HG03095 (cell line): Measurements from ENCODE around the gene ZNF490.
A peak's percentile ranks its signal among the peaks of the same experiment; 100 is the strongest.
"Not testable (repeated sequence)": the region's sequence is repeated elsewhere in the genome, so short reads cannot be mapped to it uniquely, and the experiment has no call there.

Source experiments
- ATAC-seq: cut with Tn5 transposase; IDR thresholded peaks from one replicate; pipeline ENCODE4 v1.9.1; 2021; ENCODE audit warnings: moderate library complexity; ENCODE audit not compliant: unreplicated experiment

The ZNF490 gene

GRCh38 chr19:12610540-12611360, at the start of gene ZNF490, which contains the start of gene ZNF791:
Gene ZNF490 (minus strand): TSS chr19:12610813. CDS start chr19:12610680, 133 bp downstream.
Gene ZNF791 (plus strand): TSS chr19:12610920. CDS start chr19:12611080, 160 bp downstream.
- peak; percentile 55 for ATAC-seq

- no peak for ATAC-seq
Observed at GRCh38 chr19:12657966-12658365, 47.4 kb upstream of the ZNF490 start.

GRCh38 chr19:12656899-12657571, 46.4 kb upstream of the ZNF490 start:
- ATAC-seq: no peak

DNA sequence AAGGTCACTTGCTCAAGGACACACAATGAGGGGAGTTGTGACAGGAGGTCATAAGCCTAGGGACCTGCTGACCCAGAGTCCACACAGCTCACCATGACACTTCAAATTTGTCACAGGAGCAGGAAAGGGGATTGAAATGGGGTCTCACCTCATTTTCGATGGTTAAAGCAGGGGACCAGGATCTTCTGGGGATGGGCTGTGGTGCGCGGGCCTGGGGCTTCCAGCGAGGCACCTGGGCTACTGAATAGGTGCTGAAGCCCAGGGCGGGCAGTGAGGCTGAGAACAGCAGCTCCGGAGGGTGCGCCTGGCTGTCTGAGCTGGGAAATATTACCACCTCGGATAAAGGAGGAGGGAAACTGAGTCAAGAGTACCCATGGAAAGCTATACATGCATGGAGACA, 44.9 kb upstream of the ZNF490 start:
- no peak for ATAC-seq

DNA sequence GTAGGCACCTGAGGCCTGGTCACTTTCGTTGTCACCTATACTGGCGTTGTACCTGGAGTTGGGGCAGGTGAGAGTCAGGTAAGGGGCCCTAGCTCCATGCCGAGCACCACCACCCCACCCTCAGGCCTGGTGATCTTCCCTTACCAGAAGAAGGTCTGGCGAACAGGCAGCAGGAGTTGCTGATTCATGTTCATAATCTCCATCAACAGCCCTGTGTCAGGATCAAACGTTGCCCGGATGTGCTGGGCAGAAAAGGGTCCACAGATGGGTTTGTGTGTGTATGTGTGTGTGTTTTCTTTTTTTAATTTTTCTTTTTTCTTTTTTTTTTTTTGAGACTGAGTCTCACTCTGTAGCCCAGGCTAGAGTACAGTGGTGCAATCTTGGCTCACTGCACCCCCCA, 41.6 kb upstream of the ZNF490 start:
- ATAC-seq: no peak

DNA sequence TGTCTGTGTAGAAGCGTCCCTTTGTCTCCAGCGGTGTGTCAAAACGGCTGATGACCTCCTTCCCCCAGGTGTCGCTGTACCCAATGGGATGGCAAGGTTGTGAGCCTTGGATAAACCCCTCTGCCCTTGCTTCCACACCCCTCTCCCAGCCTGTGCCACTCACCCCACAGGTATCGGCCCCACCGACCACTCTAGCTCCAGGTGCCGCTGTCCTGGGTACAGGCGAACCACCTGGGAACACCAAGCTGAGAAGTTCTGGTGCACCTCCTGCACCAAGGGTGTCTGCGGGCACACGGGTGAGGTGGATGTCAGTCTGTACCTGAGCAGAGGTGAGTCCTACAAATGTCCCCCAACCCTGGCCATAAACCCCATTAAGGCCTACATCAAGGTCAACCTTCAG, 39.3 kb upstream of the ZNF490 start:
- no peak for ATAC-seq

DNA sequence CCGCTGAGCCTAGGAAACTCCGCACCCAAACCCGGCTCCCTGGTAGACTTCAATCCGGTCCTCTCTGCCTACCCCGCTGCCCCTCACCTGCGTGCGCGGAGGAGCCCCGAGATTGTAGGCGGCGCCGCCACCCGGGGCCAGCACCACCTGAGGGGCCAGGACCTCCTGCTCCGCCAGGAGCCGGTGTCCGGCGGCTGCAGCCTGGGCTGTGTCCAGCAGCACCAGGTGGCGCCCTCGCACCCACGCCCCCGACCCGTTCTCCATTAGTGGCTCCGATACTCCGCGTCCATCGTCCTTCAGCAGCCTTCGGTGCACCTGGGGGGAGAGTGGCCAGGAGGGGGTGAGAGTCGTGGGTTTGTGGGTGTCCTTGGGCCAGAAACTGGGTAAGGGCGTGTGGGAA, 37.5 kb upstream of the ZNF490 start:
- no peak for ATAC-seq

DNA sequence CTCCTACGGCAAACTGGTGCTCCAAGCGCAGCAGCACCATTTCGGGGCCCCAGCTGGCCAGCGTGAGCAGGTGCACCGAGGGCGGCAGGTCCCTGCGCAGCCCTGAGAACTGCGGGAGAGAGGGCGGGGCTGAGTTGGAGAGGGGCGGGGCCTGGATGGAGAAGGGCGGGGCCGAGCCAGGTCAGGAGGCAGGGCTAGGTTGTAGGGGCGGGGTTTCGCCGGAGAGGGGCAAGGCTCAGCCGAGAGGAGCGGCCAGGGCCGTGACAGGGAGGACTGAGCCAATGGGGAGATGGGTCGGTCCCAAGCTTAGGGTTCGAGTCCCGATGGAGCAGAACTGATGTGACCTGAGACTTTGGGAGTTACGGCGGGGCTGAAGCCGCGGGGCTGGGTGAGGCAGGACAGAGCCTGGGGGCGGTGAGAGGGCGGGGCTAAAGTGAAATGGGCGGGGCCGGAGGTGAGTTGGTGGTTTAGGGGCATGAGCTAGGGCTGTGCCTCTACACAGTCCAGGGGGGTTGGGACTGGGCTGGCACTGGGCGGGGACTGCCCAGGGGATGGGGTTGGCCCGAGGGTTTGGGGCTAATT, 37.0 kb upstream of the ZNF490 start:
- ATAC-seq: no peak

DNA sequence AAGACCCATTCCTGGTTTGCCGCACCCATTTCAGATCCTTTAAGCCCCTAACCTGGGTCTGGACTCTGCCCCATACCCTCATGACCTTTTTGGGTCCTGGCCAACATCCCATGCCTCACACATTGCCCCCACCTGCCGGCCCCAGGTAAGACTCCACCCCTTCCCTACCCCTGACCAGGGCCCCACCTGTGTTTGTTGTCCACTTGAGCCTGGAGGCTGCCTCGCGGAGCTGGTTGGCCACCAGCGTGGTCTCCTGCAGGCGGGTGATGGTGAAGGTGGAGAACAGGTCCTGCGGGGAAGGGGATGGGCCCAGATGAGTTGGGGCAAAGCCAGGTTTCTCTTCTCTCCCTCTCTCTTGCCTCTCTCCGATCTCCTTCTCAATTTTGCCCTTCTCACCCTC, 36.4 kb upstream of the ZNF490 start:
- no peak for ATAC-seq

GRCh38 chr19:12646551-12646950, 35.9 kb upstream of the ZNF490 start:
- no peak for ATAC-seq

DNA sequence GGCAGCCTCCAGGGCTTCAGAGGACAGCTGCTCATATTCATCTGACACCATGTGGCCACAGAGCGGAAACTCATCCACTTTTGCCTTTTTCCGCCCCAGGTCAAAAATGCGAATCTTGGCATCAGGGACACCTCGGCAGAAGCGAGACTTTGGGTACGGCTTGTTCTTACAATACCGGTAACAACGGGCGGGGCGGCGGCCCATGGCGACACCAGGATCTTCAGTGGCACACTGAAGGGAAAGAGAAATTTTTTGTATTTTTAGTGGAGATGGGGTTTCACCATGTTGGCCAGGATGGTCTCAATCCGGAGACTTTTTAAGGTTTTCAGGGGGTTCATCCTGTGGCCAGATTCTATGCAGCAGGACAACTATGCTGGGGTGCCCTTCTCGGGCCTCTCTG, 33.1 kb upstream of the ZNF490 start:
- not testable (repeated sequence) for ATAC-seq

GRCh38 chr19:12642506-12642905, 31.9 kb upstream of the ZNF490 start:
- ATAC-seq: no peak

DNA sequence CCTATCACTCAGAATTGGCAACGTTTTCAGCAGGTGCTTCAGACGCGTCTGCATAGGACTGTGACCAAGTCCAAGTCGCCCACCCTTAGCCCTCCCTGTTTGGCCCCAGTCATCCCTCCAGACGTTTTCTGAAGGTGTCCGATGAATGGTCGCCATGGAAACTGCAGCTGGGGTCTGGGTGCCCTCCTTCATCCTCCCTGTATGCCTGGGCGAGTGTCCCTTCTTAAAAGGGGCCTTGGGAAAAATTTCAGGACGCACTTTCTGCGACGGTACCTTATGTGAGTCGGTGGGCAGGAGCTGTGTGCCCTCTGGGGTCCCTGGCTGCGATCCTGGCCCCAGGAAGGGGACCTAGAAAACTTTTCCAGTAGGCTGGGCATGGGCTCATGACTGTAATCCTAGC, 30.8 kb upstream of the ZNF490 start:
- ATAC-seq: no peak

- no peak for ATAC-seq
Observed at GRCh38 chr19:12639901-12640613, 29.4 kb upstream of the ZNF490 start.

DNA sequence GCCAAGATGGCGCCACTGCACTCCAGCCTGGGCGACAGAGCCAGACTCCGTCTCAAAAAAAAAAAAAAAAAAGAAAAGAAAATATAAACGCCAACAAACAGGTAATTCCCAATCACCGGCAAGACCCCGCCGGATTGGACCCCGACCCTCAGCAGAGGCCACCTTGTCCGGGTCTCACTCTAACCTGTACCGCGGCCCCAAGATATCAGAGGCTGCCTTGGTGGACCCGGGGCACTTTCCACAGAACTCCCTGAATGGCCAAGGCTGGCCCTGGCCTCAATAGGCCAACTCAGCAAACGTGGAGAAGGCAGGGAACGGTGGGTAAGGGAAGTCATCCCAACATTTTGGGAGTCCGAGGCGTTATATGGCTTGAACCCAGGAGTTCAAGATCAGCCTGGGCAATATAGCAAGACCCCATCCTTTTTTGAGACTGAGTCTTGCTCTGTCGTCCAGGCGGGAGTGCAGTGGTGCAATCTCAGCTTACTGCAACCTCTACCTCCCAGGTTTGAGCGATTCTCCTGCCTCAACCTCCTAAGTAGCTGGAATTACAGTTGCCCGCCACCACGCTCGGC, 28.1 kb upstream of the ZNF490 start:
- no peak for ATAC-seq

GRCh38 chr19:12636631-12637030, 26.0 kb upstream of the ZNF490 start:
- ATAC-seq: no peak

DNA sequence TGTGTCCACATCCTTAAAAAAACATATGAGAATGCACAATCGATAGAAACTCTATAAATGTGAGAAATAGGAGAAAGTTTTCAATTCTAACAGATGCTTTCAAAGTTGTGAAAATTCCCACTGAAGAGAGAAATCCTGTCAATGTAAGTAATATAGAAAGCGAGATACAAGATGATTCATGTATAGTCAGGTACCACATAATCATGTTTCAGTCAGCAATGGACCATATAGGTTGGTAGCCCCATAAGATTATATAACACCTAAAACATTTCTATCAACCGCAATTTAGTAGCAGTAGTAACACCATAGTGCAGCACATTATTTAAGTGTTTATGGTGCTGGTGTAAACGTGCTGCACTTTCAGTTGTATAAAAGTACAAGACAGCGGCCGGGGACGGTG, 18.6 kb upstream of the ZNF490 start:
- no peak for ATAC-seq

DNA sequence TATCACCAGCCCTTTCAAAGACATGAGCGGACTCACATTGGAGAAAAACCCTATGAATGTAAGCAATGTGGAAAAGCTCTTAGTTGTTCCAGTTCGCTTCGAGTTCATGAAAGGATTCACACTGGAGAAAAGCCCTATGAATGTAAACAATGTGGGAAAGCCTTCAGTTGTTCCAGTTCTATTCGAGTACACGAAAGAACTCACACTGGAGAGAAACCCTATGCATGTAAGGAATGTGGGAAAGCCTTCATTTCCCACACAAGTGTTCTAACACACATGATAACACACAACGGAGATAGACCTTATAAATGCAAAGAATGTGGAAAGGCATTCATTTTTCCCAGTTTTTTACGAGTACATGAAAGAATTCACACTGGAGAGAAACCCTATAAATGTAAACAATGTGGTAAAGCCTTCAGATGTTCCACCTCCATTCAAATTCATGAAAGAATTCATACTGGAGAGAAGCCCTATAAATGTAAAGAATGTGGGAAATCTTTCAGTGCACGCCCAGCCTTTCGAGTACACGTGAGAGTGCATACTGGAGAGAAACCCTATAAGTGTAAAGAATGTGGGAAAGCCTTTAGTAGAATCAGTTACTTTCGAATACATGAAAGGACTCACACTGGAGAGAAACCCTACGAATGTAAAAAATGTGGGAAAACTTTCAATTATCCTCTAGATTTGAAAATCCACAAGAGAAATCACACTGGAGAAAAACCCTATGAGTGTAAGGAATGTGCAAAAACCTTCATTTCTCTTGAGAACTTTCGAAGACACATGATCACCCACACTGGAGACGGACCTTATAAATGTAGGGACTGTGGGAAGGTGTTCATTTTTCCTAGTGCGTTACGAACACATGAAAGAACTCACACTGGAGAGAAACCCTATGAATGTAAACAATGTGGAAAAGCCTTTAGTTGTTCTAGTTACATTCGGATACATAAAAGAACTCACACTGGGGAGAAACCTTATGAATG, 17.7 kb upstream of the ZNF490 start:
- ATAC-seq: no peak

GRCh38 chr19:12626958-12627357, 16.3 kb upstream of the ZNF490 start:
- no peak for ATAC-seq
